ENCODE measurements around the gene OR12D1. TPM values are rescaled to one million over a fixed set of nuclear protein-coding genes. Genes with fewer than 3 reads are reported as not detected.

OR12D1 gene
- total RNA-seq, 4 donors from 2014 or later = not detected

GRCh38 chr6:29395331-29395730, 19.4 kb upstream of the OR12D1 start, which contains the start of gene OR12D2:
Gene OR12D2 (plus strand): TSS chr6:29395631. CDS start chr6:29396700, 1,069 bp downstream.
- Histone ChIP-seq H3K27me3 (no peaks in the 10 kb centered on the region), H3K27ac (no peak within 1 kb of the TSS), H3K36me3 (no peaks in the 10 kb centered on the region), H3K9me3 (no peaks in the 10 kb centered on the region), H3K4me1 (no peaks in the 10 kb centered on the region), H3K4me3 (no peak within 1 kb of the TSS)
- intact Hi-C loops (cut with DNase I; ENCODE audit: low total_unique reads) = no loop called here
- TF ChIP-seq POLR2A (IDR thresholded peaks at IDR 0.05) = no peak
- TF ChIP-seq CTCF (IDR thresholded peaks at IDR 0.05) = no peak
- DNase-seq = no peak

- TF ChIP-seq POLR2A (IDR thresholded peaks at IDR 0.05) (no peak), CTCF (IDR thresholded peaks at IDR 0.05) (no peak)
- Histone ChIP-seq H3K4me3 (no peak overlapping the region), H3K27me3 (no peaks in the 10 kb centered on the region), H3K27ac (no peak overlapping the region), H3K9me3 (no peaks in the 10 kb centered on the region), H3K4me1 (no peaks in the 10 kb centered on the region), H3K36me3 (no peaks in the 10 kb centered on the region)
- intact Hi-C loops (cut with DNase I; ENCODE audit: low total_unique reads) = no loop called here
- no peak for DNase-seq
Measured at GRCh38 chr6:29399525-29399924, 15.2 kb upstream of the OR12D1 start.

GRCh38 chr6:29403801-29404200, 10.9 kb upstream of the OR12D1 start:
- H3K36me3 ChIP-seq = no peaks in the 10 kb centered on the region
- intact Hi-C loops (cut with DNase I; ENCODE audit: low total_unique reads) = no loop called here

GRCh38 chr6:29419516-29419915, 4.8 kb downstream of the OR12D1 start:
- TF ChIP-seq CTCF (IDR thresholded peaks at IDR 0.05) (no peak), POLR2A (IDR thresholded peaks at IDR 0.05) (no peak)
- Histone ChIP-seq H3K27ac (no peak overlapping the region), H3K4me1 (no peaks in the 10 kb centered on the region), H3K36me3 (no peaks in the 10 kb centered on the region), H3K27me3 (no peaks in the 10 kb centered on the region), H3K9me3 (no peaks in the 10 kb centered on the region), H3K4me3 (no peak overlapping the region)
- no peak for DNase-seq
- intact Hi-C loops (cut with DNase I; ENCODE audit: low total_unique reads) = no loop called here

More at GRCh38 chr6:29403801-29404200, 10.9 kb upstream of the OR12D1 start:
- H3K27me3 ChIP-seq = no peaks in the 10 kb centered on the region
- H3K4me3 ChIP-seq = no peak overlapping the region
- no peaks in the 10 kb centered on the region for H3K4me1 ChIP-seq
- TF ChIP-seq POLR2A (IDR thresholded peaks at IDR 0.05) (no peak), CTCF (IDR thresholded peaks at IDR 0.05) (no peak)
- no peak for DNase-seq
- no peaks in the 10 kb centered on the region for H3K9me3 ChIP-seq
- H3K27ac ChIP-seq = no peak overlapping the region

GRCh38 chr6:29424168-29424567, 9.4 kb downstream of the OR12D1 start:
- Histone ChIP-seq H3K27me3 (no peaks in the 10 kb centered on the region), H3K4me1 (no peaks in the 10 kb centered on the region), H3K27ac (no peak overlapping the region), H3K36me3 (no peaks in the 10 kb centered on the region), H3K4me3 (no peak overlapping the region), H3K9me3 (no peaks in the 10 kb centered on the region)
- intact Hi-C loops (cut with DNase I; ENCODE audit: low total_unique reads) = no loop called here
- DNase-seq = no peak
- TF ChIP-seq POLR2A (IDR thresholded peaks at IDR 0.05) = no peak
- no peak for TF ChIP-seq CTCF (IDR thresholded peaks at IDR 0.05)

Data from uterus (tissue), 4 donors.